GM23338 (cell line): ENCODE data around the gene GPC2.

ENCODE experiments used
- CREB1 ChIP-seq: fragments of 250-450 bp; sonication (Bioruptor Pico); IDR thresholded peaks from 2 replicates; pipeline ENCODE4 v1.5.0; 2020; ENCODE audit warnings: low read depth, mild to moderate bottlenecking, moderate library complexity
- EZH2 ChIP-seq: fragments of 200-600 bp; sonication (generic); IDR thresholded peaks from one replicate; pipeline ENCODE4 v1.8.0; 2017; ENCODE audit warnings: antibody characterized with exemption, mild to moderate bottlenecking, low read depth; ENCODE audit not compliant: unreplicated experiment
- EZH2phosphoT487 ChIP-seq: fragments of 200-600 bp; sonication (generic); IDR thresholded peaks from one replicate; pipeline ENCODE4 v1.8.1; 2018; ENCODE audit warnings: antibody characterized with exemption; ENCODE audit not compliant: unreplicated experiment
- NANOG ChIP-seq: IDR thresholded peaks from 2 replicates; pipeline ENCODE4 v1.6.1; 2016; ENCODE audit warnings: antibody characterized with exemption, borderline replicate concordance
- POLR2AphosphoS5 ChIP-seq: IDR thresholded peaks from 2 replicates; pipeline ENCODE4 v1.6.1; 2016; ENCODE audit warnings: antibody characterized with exemption, low read depth
- STAT1 ChIP-seq: IDR thresholded peaks from one replicate; pipeline ENCODE4 v1.6.1; 2016; ENCODE audit warnings: antibody characterized with exemption; ENCODE audit not compliant: unreplicated experiment
- ZNF331 ChIP-seq: fragments of 250-450 bp; sonication (Bioruptor Pico); IDR thresholded peaks from 2 replicates; pipeline ENCODE4 v1.5.0; 2020; ENCODE audit warnings: low read depth, mild to moderate bottlenecking, moderate library complexity
- TF ChIP-seq, protein P1 (sequence below), 2 experiments: fragments of 200-600 bp in 1 of 2; sonication (generic) in 1 of 2; conservative IDR thresholded peaks; 2 replicates each; pipeline versions ENCODE4 v1.5.1 to v1.6.1; 2016 to 2017; ENCODE audit warnings: antibody characterized with exemption in 2 of 2, low read depth in 2 of 2, mild to moderate bottlenecking in 2 of 2, moderate library complexity in 1 of 2
- TF ChIP-seq, protein P2 (sequence below): IDR thresholded peaks from one replicate; pipeline ENCODE4 v1.6.1; 2018; ENCODE audit warnings: antibody characterized with exemption; ENCODE audit not compliant: unreplicated experiment
- TF ChIP-seq, protein P3 (sequence below): IDR thresholded peaks from 2 replicates; pipeline ENCODE4 v1.6.1; 2016; ENCODE audit warnings: antibody characterized with exemption

DNA sequence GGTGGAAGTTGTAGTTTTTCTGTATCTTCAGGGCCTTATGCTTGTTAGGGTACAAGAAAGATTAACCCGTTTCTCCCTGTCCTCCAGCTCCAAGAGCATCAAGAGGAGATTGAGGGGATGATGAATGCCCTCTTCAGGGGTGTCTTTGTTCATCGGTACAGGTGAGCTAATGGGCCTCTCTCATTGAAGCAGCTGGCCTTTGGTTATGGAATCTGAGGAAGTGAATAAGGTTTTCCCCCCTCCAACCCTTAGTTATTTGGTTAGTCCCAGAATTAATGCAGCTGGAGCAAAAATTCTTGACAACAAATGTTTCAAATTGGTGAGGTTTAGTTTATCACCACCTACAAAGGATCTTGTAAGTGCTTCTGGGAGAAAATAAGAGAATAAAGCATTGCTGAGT is 18.0 kb upstream of the GPC2 start:
- TF ChIP-seq, protein P1, sequence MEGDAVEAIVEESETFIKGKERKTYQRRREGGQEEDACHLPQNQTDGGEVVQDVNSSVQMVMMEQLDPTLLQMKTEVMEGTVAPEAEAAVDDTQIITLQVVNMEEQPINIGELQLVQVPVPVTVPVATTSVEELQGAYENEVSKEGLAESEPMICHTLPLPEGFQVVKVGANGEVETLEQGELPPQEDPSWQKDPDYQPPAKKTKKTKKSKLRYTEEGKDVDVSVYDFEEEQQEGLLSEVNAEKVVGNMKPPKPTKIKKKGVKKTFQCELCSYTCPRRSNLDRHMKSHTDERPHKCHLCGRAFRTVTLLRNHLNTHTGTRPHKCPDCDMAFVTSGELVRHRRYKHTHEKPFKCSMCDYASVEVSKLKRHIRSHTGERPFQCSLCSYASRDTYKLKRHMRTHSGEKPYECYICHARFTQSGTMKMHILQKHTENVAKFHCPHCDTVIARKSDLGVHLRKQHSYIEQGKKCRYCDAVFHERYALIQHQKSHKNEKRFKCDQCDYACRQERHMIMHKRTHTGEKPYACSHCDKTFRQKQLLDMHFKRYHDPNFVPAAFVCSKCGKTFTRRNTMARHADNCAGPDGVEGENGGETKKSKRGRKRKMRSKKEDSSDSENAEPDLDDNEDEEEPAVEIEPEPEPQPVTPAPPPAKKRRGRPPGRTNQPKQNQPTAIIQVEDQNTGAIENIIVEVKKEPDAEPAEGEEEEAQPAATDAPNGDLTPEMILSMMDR (conservative IDR thresholded peaks at IDR 0.05; ENCODE audit: low read depth in 2 of 2), result no peak
- TF ChIP-seq, protein P2, sequence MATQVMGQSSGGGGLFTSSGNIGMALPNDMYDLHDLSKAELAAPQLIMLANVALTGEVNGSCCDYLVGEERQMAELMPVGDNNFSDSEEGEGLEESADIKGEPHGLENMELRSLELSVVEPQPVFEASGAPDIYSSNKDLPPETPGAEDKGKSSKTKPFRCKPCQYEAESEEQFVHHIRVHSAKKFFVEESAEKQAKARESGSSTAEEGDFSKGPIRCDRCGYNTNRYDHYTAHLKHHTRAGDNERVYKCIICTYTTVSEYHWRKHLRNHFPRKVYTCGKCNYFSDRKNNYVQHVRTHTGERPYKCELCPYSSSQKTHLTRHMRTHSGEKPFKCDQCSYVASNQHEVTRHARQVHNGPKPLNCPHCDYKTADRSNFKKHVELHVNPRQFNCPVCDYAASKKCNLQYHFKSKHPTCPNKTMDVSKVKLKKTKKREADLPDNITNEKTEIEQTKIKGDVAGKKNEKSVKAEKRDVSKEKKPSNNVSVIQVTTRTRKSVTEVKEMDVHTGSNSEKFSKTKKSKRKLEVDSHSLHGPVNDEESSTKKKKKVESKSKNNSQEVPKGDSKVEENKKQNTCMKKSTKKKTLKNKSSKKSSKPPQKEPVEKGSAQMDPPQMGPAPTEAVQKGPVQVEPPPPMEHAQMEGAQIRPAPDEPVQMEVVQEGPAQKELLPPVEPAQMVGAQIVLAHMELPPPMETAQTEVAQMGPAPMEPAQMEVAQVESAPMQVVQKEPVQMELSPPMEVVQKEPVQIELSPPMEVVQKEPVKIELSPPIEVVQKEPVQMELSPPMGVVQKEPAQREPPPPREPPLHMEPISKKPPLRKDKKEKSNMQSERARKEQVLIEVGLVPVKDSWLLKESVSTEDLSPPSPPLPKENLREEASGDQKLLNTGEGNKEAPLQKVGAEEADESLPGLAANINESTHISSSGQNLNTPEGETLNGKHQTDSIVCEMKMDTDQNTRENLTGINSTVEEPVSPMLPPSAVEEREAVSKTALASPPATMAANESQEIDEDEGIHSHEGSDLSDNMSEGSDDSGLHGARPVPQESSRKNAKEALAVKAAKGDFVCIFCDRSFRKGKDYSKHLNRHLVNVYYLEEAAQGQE, result no peak
- no peak for TF ChIP-seq POLR2AphosphoS5
- TF ChIP-seq EZH2, result no peak
- TF ChIP-seq, protein P3, sequence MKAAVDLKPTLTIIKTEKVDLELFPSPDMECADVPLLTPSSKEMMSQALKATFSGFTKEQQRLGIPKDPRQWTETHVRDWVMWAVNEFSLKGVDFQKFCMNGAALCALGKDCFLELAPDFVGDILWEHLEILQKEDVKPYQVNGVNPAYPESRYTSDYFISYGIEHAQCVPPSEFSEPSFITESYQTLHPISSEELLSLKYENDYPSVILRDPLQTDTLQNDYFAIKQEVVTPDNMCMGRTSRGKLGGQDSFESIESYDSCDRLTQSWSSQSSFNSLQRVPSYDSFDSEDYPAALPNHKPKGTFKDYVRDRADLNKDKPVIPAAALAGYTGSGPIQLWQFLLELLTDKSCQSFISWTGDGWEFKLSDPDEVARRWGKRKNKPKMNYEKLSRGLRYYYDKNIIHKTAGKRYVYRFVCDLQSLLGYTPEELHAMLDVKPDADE, result no peak
- TF ChIP-seq EZH2phosphoT487, result no peak
- TF ChIP-seq CREB1 (CRISPR knock-in tag), result no peak
- TF ChIP-seq STAT1, result no peak
- TF ChIP-seq ZNF331 (CRISPR knock-in tag), result no peak
- TF ChIP-seq NANOG, result no peak
